GM12875 (cell line): Measurements from ENCODE around the gene KCNIP4.

ENCODE experiments used
- H3K4me3 ChIP-seq: one replicate; pipeline ENCODE4 v1.5.1; 2011; ENCODE audit warnings: low read depth, low read length, control low read depth
- TF ChIP-seq, protein P1 (sequence below): IDR thresholded peaks from 2 replicates; pipeline ENCODE4 v1.5.1; 2011; ENCODE audit warnings: low read depth, mild to moderate bottlenecking, control low read depth, inconsistent platforms, low read length, moderate library complexity, borderline replicate concordance; ENCODE audit not compliant: insufficient read depth

The KCNIP4 gene

DNA sequence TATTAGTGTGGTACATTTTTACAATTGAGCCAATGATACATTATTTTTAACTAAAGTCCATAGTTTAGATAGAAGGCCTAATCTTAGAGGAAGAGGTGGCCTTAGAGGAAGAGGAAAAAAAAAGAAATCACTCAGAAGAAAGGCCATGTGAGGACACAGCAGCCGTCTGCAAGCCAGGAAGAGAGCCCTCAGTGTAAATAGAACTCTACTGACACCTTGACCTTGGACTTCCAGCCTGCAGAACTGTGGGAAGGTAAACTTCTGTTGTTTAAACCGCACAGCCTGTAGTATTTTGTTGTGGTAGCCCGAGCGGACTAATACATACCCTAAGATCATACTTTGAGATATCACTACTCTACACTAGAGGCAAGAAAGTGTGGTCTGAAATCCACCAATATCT is 5.1 kb upstream of the KCNIP4 start:
- TF ChIP-seq, protein P1, sequence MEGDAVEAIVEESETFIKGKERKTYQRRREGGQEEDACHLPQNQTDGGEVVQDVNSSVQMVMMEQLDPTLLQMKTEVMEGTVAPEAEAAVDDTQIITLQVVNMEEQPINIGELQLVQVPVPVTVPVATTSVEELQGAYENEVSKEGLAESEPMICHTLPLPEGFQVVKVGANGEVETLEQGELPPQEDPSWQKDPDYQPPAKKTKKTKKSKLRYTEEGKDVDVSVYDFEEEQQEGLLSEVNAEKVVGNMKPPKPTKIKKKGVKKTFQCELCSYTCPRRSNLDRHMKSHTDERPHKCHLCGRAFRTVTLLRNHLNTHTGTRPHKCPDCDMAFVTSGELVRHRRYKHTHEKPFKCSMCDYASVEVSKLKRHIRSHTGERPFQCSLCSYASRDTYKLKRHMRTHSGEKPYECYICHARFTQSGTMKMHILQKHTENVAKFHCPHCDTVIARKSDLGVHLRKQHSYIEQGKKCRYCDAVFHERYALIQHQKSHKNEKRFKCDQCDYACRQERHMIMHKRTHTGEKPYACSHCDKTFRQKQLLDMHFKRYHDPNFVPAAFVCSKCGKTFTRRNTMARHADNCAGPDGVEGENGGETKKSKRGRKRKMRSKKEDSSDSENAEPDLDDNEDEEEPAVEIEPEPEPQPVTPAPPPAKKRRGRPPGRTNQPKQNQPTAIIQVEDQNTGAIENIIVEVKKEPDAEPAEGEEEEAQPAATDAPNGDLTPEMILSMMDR = no peak
- no peak overlapping the region for H3K4me3 ChIP-seq

DNA sequence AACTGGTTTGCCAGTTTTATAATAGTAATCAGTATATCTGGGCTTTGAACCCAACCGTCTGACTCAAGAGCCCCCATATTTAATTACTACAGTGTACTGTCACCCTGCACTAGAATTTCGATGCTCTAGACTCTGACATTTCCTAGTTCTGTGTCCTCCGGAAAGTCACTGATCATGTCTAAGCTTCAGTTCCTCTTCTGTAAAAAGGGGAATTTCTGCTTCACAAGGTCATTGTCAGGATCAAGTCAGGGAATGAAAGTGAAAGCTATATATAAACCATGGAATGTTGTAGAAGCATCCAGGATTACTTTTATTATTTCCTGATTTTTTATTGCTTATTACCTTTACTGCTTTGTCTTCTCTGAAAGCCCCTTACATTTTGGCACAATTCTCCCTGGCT is 4.0 kb upstream of the KCNIP4 start:
- TF ChIP-seq, protein P1 = no peak
- H3K4me3 ChIP-seq = no peak overlapping the region

DNA sequence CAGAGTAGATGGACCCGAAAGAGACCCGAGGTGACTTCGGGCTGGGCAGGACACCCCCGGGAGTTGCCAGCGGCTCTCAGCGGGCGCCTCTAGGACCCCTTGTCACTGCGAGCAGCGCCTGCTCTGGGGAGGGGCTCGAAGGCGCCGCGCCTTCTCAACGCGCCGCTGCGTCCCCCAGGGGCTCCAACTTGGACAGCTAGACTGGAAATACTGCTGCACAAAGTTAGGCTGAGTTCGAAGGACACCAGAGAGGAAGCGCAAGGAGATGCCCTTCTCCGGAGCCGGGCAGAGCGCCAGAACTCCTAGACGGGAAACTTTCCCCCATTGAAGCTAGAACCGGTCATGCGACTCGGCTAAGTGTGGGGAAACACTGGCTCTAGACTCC is 493 bp upstream of the KCNIP4 start:
- TF ChIP-seq, protein P1 = no peak
- no peak overlapping the region for H3K4me3 ChIP-seq

DNA sequence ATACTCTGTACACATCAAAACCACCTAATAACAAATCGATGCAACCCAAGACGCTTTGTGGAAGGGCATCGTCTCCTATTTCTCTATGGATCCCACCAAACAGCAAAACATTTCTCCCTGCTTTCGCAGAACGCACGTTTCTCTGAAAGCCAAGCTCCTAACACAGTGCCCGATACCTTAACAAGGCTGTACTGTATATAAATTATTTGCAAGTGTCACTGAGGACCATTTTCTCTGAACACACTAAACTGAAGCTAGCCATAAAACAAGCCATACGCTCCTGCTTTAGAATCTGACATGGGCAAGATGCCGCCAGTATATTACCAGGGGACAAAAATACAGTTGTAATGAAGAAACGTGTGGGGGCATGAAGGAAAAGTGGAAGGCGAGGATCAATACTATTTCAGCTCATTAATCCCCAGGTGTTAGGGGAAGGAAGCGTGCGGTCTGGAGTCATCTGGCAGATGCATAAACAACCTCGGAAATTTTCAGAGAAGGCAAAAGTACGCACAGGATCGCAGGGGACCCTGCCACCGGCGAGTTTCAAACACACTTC is 703 bp downstream of the KCNIP4 start:
- no peak overlapping the region for H3K4me3 ChIP-seq
- TF ChIP-seq, protein P1 = no peak

DNA sequence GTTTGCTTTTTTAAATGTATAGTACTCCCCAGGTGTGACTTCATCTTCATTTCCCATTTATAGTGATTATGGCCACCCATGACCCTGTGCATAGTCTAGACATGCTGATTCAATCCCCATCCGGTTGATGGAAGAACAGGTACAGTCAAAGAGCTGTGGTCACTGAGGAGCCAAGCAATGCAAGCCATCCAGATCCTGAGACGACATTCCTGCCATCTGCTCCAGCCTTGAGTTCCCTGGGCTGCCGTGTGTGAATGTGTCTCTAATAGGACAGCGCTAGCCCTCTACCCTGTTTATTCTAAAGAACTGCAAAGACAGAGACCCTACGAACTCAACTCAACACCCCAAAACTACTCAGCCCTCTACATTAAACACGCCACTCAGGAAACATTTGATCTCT is 1.7 kb downstream of the KCNIP4 start:
- TF ChIP-seq, protein P1 = no peak
- H3K4me3 ChIP-seq = no peak overlapping the region

DNA sequence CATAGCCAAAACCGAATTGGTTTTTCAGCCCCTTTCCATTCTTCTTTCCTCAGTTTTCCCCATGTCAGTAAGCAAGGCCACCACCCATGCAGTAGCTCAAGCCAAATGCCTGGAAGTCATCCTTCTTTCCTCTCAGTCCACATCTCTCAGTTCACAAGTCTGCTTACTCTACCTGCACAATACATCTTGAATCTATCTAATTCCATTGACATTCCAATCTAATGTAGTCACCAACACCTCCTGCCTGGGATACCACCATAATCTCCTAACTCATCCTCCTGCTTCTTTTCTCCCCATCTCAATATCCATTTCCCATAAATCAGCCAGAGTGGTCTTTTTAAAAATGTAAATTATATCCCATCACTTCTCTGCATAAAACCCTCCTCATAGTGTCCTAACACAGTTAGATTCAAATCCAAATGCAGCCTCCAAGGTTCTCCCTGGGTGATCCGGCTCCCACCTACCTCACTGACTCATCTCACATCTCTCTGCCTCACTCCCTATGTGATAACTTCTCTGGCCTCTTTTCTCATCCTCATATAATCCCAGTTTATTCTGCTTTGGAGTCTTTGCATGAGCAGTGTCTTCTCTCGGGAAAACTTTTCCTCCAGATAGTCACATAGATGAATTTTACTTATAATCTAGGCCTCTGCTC is 26.9 kb downstream of the KCNIP4 start:
- TF ChIP-seq, protein P1 = no peak

DNA sequence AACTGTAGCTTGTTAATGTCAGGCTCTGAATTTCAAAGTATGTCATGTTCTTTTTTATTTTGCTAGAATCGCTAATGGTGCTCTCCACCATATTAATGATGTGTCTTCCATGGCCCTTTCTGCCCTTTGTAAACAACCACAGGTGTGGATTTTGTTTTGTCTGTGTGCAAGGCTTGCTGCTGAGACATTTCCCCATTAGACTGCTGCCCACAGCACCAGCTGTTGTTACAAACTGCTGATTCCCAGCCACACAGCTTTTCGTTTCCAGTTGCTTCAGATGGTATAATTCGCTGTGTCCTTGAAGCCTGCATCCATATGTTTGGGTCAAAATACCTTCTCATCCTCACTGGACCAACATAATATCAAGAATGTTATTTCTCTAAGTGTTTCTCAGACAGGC is 32.8 kb downstream of the KCNIP4 start:
- TF ChIP-seq, protein P1 = no peak
- H3K4me3 ChIP-seq = no peak overlapping the region

More for the DNA sequence above, 26.9 kb downstream of the KCNIP4 start:
- no peak overlapping the region for H3K4me3 ChIP-seq
